AG04450 (cell line): ENCODE measurements around the gene ARFGAP2. TPM values are rescaled to one million over a fixed set of nuclear protein-coding genes. Genes with fewer than 3 reads are reported as not detected.
A peak's percentile ranks its signal among the peaks of the same experiment; 100 is the strongest.

Experiments used
- CTCF ChIA-PET: fragments of 300-600, 350-600 bp; formaldehyde crosslinking; extraction: SDS; loops from one replicate; lab custom pipeline; 2022; ENCODE audit warnings: antibody characterized with exemption, inconsistent platforms; lab: Charles Lee
- POLR2A ChIA-PET: fragments of 350-600 bp; formaldehyde crosslinking; extraction: SDS; loops from one replicate; lab custom pipeline; 2021; ENCODE audit warnings: antibody characterized with exemption, inconsistent platforms; lab: Yijun Ruan, JAX
- DNase-seq: peaks from one replicate; pipeline ENCODE4 v3.0.0-alpha.2; 2011; ENCODE audit warnings: low read depth, low spot score
- H3K27ac ChIP-seq: one replicate; pipeline ENCODE4 v1.5.1; 2012; ENCODE audit warnings: low read depth, low read length, control low read depth
- H3K27me3 ChIP-seq: one replicate; pipeline ENCODE4 v1.6.0; 2012; ENCODE audit warnings: low read length; ENCODE audit not compliant: control insufficient read depth, insufficient read depth
- H3K4me3 ChIP-seq: 2 replicates; pipeline ENCODE4 v1.5.1; 2011; ENCODE audit warnings: mild to moderate bottlenecking, low read depth, low read length, control low read depth
- H3K9me3 ChIP-seq: 2 replicates; pipeline ENCODE4 v1.5.1; 2012; ENCODE audit warnings: low read length; ENCODE audit not compliant: control insufficient read depth, insufficient read depth
- polyA plus RNA-seq: library from polyadenylated mRNA; depleted of rRNA; stranded (reverse); fragments of >200 nt; gene quantifications from 2 replicates; pipeline ENCODE4 v1.2.3, GENCODE V29; 2011
- TF ChIP-seq, protein P1 (sequence below): IDR thresholded peaks from 2 replicates; pipeline ENCODE4 v1.5.1; 2011; ENCODE audit warnings: low read depth, low read length, control low read depth, inconsistent platforms

The ARFGAP2 gene
- polyA plus RNA-seq, 1 experiment, result 38.6 TPM

DNA sequence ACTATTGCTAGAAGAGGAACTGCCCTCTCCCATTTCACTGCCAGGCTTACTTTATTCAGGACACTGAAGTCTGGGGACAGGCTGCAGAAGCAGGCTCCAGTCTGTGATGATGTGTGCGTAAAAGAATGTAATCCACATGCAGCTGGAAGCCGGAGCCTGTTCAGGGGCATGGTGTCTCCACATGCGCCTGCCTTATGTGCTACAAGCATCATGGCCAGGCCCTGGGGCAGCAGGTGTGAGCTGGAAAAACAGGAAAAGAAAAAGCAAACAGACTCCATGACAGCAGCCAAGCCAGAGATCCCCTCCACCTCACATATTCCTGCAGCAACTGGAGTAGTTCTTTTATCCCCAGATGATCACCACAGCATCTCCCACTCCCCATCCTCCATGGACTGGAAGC lies 33.4 kb downstream of the ARFGAP2 start:
- ChIA-PET CTCF (interaction anchor here (0.6 to 2.0 kb wide), 3 partner anchors 10 to 316 kb away, joined by 3 to 9 read pairs (median 3); partner anchors contain the start of gene CSTPP1), POLR2A (interaction anchor here (0.5 to 1.5 kb wide), 2 partner anchors 10 to 57 kb away, joined by 3 to 5 read pairs; no protein-coding TSS in a partner anchor)
- Histone ChIP-seq H3K27ac (no peak overlapping the region), H3K9me3 (no peaks in the 10 kb centered on the region), H3K27me3 (no peaks in the 10 kb centered on the region), H3K4me3 (no peak overlapping the region)
- peak; percentile 84 for DNase-seq
- TF ChIP-seq, protein P1, sequence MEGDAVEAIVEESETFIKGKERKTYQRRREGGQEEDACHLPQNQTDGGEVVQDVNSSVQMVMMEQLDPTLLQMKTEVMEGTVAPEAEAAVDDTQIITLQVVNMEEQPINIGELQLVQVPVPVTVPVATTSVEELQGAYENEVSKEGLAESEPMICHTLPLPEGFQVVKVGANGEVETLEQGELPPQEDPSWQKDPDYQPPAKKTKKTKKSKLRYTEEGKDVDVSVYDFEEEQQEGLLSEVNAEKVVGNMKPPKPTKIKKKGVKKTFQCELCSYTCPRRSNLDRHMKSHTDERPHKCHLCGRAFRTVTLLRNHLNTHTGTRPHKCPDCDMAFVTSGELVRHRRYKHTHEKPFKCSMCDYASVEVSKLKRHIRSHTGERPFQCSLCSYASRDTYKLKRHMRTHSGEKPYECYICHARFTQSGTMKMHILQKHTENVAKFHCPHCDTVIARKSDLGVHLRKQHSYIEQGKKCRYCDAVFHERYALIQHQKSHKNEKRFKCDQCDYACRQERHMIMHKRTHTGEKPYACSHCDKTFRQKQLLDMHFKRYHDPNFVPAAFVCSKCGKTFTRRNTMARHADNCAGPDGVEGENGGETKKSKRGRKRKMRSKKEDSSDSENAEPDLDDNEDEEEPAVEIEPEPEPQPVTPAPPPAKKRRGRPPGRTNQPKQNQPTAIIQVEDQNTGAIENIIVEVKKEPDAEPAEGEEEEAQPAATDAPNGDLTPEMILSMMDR, result no peak

DNA sequence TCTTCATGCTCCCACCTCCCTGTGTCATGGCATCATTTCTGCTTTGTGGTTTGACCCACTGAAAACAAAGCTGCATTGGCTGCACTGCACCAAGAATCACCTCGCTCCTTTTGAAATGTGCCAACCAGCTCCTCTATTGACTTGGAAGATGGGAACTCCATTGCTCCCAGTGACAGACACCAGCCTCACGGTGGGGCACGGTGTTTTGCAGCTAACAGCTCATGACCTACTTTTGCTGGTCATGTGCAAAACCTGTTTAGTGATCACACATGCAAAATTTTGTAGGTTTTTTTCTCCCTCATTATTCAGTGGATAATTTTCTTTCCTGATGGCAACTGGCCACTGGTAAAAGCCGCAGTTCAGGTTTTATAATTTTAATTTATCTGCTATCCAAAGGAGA lies 36.8 kb downstream of the ARFGAP2 start:
- Histone ChIP-seq H3K4me3 (no peak overlapping the region), H3K27me3 (no peaks in the 10 kb centered on the region), H3K9me3 (no peaks in the 10 kb centered on the region), H3K27ac (no peak overlapping the region)
- ChIA-PET POLR2A (no interaction called here), CTCF (no interaction called here)
- TF ChIP-seq, protein P1, result no peak
- DNase-seq, result no peak

DNA sequence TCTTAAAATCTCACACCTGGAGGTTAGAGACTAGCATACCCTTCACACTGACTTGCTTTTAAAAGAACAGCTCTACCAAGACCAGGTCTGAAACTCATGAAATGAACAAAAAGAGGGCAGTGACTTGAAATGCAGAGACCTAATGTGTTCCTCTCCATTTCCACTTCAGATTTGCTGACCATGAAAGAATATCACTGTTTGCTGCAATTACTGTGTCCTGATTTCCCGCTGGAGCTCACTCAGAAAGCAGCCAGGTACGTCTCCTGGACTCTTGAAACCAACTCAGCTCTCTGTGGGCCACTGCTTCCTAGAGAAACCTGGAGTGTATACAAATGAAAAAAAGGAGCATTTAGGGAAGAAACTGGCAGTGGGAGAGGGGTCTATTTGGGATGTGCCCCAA lies 39.2 kb downstream of the ARFGAP2 start:
- Histone ChIP-seq H3K4me3 (no peak overlapping the region), H3K27ac (no peak overlapping the region), H3K27me3 (no peaks in the 10 kb centered on the region), H3K9me3 (no peaks in the 10 kb centered on the region)
- ChIA-PET POLR2A (no interaction called here), CTCF (interaction anchor here (1.2 kb wide), 1 partner anchor 16 kb away, joined by 3 read pairs; no protein-coding TSS in a partner anchor)
- TF ChIP-seq, protein P1, result no peak
- DNase-seq, result no peak

DNA sequence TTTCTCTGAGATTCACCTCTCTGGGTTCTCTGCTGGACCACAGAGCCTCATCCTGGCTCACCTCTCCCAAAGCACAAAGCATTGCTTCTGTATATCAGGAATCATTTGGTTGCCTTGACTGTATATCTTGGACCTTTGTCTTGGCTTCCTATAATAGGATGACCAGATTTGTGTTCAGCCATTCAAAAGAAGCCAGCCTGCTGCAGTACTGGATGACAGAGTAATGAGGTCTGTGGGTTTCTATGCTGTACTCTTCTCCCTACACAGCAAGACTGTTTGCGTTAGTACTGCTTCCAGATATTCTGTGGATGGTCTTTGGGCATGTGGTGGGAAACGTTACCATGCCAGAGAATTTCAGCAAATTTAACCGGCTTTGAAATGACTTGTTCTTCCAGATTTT lies 39.8 kb downstream of the ARFGAP2 start:
- no peaks in the 10 kb centered on the region for H3K27me3 ChIP-seq
- TF ChIP-seq, protein P1, result no peak
- ChIA-PET CTCF (interaction anchor here (1.2 kb wide), 1 partner anchor 16 kb away, joined by 3 read pairs; no protein-coding TSS in a partner anchor), POLR2A (no interaction called here)
- no peak overlapping the region for H3K4me3 ChIP-seq
- H3K9me3 ChIP-seq, result no peaks in the 10 kb centered on the region
- no peak for DNase-seq
- H3K27ac ChIP-seq, result no peak overlapping the region

DNA sequence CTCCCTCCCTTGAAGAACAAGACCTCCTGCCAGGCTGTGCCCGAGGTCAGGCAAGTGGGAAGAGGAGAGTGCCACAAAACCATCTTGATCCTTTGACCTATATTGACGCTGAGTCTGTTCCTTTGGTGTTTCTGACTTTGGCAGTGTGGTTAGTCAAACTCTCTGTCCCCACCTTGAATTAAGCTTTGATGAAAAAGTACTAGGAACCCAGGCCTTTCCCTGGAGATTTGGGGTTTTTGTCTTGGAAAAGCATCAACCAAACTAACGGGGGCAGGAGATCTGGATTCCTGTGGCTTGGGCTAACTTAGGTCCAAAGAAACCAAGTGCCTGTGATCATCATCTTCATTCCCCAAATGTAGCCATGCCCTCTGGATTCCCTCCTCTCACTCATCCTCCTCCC lies 40.4 kb downstream of the ARFGAP2 start:
- ChIA-PET CTCF (interaction anchor here (0.6 kb wide), 1 partner anchor 17 kb away, joined by 3 read pairs; no protein-coding TSS in a partner anchor), POLR2A (no interaction called here)
- no peak overlapping the region for H3K4me3 ChIP-seq
- no peak overlapping the region for H3K27ac ChIP-seq
- H3K27me3 ChIP-seq, result no peaks in the 10 kb centered on the region
- DNase-seq, result no peak
- H3K9me3 ChIP-seq, result no peaks in the 10 kb centered on the region
- TF ChIP-seq, protein P1, result no peak
